Ecto neural progenitor cell (in vitro differentiated cells): ENCODE data around the gene NLRP6.

Experiments used
- DNase-seq: peaks from one replicate; pipeline ENCODE4 v3.0.0-alpha.2; 2018; ENCODE audit warnings: low spot score

The NLRP6 gene

DNA sequence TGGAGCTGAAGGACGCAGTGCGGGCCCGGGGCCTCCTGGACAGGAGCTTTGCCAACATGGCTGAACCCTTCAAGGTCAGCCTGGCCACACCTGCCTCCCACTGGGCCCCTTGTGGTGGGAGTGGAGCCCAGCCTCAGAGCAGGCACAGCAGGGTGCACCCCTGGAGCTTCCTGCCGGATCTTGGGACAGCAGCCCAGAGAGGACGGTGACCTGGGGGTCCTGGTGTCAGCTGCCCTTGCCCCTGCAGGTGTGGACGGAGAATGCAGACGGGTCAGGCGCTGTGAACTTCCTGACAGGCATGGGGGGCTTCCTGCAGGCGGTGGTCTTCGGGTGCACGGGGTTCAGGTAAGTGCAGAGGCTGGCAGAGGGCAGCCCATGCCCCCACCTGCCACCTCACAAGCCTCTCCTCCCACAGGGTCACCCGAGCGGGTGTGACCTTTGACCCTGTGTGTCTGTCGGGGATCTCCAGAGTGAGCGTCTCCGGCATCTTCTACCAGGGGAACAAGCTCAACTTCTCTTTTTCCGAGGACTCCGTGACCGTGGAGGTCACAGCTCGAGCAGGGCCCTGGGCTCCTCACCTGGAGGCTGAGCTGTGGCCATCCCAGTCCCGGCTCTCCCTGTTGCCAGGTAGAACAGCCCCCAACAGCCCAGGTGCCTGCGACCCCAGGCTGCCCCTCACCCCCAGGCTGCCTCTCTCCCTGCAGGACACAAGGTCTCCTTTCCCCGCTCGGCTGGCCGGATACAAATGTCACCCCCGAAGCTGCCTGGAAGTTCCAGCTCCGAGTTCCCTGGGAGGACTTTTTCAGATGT, 15.8 kb downstream of the NLRP6 start:
- no peak for DNase-seq

DNA sequence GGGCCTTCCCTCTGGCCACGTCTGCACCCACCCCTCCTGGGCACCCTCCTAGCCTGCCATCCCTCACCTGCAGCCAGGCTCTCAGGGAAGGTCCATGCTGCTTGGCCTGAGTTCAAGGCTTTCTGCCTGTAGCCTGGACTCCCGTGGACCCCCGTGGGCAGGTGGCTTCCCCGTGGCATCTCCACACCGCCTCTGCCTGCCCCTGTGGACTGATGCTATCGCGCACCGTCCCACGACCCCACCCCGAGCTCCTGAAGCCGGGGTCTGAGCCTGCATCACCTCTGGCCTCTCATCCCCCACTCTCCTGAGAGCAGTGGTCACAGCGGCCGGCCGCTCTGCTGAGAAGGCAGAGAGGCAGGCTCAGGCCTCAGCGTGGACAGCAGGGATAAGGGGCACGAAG, 16.6 kb downstream of the NLRP6 start:
- no peak for DNase-seq

DNA sequence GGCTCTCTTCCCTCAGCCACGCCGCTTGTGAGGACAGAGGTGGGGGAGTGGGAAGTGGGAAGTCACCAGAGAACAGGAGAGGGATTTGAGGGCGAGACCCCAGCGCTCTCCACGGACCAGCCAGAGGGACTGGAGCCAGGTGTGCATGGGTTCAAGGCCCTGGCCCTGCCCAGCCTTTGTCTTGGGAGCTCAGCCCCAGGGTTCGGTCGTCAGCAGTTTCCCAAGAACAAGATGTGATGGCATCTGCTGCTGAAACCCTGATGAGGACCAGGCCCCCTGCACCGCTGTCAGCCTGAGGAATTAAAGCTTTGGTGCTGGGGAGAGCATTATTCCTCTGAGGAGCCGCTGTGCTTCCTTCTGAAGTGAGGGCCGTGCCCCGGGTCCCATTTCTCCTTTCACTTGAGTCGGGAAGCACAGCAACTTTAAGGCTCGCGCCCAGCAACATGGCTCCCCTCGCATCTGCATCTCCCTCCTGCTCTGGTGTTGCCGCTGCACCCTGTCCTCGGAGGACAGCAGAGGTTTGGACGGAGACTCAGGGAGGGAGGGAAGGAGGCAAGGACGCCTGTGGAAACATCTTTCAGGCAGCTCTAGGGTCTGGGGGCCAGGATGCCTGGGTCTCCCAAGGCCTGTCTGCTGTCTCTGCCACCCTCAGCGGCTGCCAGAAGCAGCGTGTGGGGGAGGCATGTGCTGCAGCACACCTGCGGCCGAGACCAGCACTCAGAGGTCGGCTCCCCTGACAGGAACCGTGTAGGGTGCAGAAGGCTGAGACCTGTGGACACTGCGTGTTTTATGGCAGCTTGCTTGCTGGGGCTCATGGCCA, 17.4 kb downstream of the NLRP6 start:
- no peak for DNase-seq

DNA sequence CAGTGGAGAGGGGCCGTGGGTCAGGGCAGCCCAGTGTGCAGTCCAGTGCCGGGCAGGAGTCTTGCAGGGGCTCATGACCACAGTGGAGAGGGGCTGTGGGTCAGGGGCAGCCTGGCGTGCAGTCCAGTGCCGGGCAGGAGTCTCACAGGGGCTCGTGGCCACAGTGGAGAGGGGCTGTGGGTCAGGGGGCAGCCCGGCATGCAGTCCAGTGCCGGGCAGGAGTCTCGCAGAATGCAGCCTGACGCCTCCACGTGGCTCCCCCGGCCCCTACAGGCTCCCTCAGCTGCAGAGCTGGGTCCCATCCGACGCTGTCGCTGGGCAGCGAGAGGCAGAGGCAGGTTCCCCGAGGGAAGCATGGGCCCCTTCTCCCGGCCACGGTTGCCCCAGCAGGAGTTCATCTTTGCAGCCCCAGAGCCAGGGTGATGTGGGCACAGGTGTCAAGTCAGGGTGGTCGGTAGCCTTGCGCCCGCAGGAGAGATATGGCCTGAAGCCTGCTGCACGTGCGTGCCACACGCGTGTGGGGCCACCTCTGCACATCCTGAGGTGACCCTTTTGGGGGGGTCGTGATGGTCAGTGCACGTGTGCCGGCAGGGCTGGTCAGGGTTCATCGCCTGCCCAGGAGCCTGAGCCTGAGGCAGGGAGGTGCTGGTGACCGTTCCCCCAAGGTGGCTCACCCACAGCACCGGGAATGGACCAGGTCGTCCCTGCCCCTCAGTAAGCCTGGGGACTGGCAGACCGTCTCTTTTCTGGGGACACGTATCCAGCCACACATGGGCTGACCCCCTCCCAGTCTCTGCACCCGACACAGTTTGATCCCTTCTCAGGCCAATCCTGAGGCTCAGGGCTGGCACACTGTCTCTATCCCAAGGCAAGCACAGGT, 18.2 kb downstream of the NLRP6 start:
- no peak for DNase-seq

DNA sequence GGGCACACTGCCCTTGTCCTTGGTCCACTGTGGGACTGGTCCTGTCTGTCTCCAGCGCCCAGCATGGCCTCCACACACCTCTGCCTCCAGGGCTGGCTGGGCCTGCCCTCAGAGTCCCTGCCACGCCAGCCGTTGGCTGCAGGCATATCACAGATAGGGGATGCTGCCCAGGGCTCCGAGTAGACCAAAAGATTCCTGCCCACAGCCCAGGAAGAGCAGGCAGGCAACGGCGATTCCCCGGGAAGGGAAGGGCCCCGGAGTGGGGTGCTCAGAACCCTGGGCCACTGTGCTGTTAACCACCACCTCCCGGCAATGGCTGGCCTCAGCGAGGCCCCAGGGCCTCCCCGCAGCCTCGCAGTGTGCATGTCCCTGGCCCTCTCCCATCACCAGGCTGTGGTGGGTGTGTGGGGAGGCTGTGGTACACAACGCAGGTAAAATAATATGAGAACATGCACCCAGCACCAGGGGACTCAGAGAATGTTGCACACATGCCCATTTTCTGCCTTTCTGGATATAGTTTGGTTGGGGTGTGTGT, 18.9 kb downstream of the NLRP6 start:
- no peak for DNase-seq

DNA sequence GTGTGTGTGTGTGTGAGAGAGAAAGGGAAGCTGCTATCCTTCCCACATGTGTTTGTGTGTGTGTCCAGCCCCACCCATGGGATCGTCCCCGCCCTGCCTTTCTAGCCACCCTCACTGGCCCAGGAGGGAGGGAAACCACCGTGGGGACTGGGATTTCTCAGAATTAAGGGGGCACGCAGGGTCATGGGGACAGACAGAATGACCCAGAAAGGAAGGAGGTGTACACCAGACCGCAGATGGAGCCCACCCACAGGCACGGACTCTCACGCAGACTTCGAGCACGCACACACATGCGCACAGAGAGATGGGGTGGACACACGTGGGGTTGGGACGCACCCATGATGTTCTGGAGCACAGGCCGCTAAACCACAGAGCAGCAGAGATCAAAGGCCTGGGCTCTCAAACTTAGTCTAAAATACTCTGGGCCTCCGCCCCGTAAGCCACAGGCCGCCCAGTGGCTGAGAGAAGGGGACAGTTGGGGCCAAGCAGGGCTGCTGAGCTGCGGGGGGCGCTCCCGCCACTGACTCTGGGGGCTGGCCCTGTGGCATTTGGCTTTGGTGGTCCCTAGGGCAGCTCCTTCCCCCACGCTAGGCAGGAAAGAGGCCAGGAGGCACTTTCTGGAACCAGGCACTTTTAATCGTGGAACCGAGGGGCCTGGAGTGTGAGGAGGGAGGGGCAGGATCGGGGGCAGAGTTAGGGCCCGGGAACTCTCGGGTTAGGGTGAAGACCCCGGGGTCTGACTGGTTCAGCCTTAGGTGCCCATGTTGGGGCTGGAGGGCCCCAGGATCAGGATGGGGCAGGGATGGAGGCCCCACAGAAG, 19.6 kb downstream of the NLRP6 start:
- no peak for DNase-seq

DNA sequence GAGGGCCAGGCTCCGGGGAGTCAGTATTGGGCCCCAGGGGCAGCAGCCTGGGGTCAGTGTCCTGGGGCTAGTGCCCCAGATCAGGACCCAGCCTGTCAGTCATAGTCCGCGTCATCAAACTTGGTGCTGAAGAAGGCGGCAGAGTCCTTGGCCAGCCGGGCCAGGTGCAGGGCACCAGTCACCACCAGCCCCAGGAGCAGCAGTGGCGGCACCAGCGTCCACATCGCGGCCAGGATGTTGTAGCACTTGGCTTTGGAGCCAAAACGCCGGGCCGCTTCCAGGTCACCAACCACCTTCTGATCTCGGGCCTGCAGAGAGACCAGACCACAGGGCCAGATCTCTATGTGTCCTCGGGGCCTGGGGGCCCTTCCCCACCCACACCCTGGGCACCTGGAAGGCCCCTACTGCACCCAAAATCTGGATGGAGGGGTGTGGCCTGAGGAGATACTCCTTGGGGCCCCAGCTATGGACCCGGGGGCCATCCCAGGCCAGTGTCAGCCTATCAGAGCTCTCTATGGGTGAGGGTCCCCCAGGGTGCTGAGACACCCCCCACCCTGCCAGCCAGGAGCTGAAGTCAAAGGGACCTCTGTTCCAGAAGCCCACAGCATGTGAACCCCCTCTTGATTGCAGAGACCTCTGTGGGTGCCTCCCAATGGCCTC, 20.3 kb downstream of the NLRP6 start:
- no peak for DNase-seq

DNA sequence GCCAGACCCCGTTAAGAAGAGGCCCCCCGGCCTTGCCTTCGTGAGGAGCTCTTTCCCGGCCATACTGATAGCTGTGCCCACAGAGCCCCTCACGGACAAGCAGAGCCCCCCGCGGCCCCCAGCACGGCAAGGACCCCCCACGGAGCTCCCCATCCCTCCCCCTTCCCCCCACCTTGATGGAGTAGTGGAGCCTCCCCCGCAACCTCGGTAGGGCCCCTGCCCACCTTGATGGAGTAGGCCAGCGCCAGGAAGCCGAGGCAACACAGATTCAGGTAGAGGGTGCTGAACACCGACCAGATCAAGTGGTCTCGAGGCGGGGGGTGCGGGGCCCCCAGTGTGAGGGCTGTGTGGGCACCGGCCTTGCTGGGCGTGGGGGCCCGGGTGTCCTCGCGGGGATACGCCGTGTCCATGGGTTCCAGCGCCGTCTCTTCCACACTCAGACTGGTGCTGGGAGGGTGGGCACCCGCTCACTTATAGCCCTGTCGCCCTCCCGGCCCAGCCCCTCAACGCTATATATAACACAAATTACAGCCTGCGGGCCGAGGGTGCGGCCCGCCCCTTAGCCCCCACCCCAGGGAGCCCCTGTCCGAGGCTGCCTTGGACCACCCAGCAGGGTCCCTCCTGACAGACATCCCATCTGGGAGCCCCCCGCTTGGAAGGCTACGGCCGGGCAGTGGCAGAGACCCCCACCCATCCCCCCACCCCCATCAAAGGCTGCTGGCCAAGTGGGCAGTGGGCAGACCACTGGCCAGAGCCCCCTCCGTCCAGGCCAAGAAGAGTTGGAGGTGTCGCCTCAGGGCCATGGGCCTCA, 21.1 kb downstream of the NLRP6 start, which contains the start of gene IFITM5:
TSS of gene IFITM5 (minus strand) at position 446 of the 811 bp plus-strand sequence. CDS start at position 410, 36 bp downstream.
- no peak for DNase-seq

DNA sequence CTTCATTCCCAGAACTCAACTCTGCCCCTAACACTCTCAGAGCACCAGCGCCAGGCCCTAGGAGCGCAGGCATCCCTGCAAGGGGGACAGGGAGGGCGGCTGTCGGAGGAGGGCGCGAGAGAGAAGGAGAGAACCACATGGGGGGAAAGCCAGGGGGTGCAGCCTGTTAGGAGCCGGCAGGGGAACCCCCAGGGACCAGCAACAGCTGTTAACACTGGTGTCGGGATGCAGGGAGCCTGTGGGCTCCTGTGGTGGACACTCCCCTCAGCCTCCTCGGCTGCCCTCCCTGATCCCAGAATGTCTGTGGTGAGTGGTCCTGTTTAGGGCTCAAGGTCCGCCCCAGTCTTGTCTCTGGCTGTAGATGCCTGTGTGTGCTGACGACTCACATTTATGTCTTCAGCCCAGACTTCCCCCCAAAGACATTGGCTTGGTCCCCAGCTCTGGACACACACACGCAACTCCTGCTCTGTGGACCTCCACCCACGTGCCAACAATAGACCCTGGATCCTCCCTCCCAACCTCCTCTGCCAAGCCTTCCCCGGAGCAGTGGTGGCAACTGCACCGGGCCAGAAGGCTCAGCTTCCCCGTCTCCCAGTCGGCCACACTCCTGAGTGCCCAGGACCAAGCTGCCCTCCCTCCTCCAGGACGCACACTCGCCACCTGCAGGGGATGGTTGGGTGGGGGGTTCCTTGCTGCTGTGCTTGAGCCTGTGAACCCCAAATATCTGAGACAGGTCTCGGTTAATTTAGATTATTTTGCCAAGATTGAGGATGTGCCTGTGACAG, 21.9 kb downstream of the NLRP6 start:
- DNase-seq, result no peak

DNA sequence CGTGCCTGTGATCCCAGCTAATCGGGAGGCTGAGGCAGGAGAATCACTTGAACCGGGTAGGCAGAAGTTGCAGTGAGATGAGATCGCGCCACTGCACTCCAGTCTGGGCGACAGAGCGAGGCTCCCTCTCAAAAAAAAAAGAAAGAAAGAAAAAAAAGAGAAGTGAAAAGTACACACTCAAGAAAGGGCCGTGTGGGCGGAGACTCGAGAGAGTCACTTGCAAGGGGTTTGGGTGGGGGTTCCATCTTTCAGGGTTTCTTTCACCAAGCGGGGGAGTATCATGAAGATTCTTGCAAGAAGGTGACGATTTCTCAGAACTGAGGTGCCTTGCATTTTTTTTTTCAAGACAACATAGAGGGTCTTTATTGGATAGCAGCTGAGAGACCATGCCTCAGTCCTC, 25.2 kb downstream of the NLRP6 start:
- no peak for DNase-seq

DNA sequence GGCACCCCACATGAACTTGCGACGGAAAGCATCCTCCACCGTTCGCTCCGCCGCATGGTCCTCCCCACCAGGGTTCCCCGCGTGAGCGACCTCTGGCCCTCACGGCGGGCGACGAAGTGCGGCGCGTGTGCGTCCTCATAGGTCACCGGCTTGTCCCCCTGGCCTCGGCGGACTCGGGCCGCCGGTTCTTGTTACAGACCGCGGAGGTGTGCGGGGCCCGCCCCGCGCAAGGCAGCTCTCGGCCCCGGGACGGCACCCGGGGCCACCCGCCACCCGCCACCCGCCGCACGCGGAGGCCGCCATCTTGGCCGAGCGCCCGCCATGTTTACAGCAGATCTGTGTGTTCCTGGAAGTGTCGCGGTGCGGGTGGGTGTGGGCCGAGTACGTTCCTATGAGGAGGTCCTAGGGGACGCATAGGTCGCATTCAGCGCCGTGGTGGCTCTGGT, 25.9 kb downstream of the NLRP6 start:
- DNase-seq, result no peak

DNA sequence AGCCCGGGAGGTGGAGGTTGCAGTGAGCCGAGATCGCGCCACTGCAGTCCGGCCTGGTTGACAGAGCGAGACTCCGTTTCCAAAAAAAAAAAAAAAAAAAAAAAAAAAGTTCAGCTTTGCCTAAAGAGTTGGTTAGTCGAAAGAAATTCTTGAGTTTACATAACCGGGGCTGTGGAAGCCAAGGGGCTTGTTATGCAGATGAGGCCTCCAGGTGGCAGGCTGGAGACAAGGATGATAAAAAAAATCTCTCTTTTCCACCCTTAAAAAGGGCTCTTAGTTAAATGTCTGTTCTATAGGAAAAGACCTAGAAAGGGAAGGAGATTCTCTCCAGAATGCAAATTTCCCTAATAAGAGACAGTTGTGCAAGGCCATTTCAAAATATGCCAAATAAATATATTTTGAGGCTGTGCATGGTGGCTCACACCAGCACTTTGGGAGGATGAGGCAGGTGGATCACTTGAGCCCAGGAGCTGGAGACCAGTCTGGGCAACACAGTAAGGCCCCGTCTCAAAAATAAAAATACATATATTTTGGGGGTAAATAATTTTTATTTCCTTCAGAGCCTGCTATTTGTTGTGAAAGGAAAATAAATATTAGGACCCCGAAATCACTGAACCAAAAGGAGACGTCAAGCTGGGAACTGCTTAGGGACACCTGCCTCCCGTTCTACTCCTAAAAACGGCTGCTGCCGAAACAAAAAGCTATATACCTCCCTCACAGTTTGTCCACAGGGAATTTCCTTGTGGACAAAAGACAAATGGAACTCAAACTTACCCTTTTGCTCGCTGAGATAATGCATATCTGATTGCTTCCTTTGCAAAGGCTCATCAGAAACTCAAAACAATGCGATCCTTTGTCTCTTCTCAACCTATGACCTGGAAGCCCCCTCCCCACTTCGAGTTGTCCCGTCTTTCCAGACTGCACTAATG, 27.0 kb downstream of the NLRP6 start:
- DNase-seq, result no peak

DNA sequence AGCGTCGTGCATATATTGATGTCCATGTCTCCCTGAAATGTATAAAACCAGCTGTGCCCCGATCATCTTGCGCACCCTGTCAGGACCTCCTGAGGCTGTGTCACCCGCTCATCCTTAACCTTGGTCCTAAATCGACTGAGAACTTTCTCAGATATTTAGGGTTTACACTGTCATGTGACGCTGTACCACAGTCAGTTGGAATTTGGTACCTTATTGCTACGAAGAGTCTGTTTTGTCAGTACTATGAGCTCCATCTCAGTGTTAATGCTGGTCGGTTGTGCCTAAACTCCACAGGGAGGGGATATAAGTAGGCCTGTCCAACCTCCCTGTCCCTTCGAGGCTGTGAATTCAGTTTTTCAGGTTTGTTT, 27.6 kb downstream of the NLRP6 start:
- DNase-seq, result no peak

DNA sequence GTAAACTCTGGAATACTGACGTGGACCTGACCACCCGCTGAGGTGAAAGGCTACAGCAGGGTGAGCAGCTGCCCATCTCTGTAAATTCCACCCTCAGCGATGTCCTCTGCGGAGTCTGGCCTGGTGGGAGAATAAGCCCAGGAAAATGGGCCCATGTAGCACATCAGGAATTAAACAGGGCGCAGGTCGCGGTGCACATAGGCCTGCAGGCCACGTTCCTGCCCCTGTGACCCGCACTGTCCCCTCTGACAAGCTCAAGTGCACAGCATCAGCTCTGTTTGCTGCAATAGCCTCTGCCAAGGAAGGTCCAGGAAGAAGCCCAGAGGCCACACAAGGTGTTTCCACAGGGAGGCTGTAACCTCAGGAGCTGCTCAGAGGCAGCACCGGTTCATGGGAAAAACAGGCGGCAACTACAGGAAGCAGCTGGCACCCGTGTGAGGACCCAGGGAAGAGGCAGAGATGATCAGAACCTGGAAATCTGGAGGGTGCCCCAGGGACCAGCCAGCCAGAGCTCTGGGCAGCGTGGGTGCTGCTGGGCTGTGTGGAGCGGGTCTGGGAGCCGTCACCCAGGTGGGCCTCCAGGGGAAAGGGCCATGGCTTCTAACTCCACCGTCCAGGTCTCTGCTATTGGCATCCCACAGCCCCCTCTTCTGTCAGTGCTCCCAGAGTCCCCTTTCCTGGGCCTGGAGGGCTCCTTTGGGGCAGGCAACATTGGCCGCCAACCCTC, 28.6 kb downstream of the NLRP6 start:
- DNase-seq, result no peak

DNA sequence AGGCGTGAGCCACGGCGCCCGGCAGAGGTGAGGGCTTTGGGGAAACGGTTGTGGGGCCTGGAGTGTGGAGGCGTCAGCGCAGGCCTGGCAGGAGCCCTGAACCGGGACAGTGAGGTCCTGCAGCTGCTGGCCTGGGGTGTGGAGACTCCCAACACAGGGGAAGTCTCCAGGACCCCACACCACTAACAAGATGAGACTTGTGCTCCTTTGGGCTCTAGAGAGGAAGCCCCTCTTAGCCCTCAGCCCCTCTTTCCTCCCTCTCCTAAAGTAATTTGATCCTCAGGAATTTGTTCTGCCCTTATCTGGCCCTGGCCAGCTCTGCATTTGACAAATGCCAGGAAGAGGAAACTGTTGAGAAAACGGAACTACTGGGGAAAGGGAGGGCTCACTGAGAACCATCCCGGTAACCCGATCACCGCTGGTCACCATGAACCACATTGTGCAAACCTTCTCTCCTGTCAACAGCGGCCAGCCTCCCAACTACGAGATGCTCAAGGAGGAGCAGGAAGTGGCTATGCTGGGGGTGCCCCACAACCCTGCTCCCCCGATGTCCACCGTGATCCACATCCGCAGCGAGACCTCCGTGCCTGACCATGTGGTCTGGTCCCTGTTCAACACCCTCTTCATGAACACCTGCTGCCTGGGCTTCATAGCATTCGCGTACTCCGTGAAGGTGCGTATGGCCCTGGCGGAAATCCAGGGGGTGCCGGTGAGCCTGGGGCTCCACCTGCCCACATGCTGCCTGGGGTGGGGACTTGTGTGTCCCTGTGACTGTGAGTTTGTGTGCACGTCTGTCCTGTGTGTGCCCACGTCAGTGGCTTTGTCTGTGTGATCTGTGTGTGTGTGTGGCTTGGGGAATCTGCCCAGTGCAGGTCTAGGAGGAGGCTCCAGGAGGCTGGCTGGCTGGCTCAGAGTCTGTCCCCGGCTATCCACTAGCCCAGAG, 29.8 kb downstream of the NLRP6 start, which contains the start of gene IFITM2:
TSS of gene IFITM2 (plus strand) at position 51 of the 943 bp plus-strand sequence. CDS start at position 428, 377 bp downstream.
- DNase-seq, result peak; percentile 80
